HEK293 (cell line): ENCODE results near the gene NLGN4X.

ENCODE experiments used
- TF ChIP-seq, protein P1 (sequence below): fragments of 450-650 bp; formaldehyde crosslinking; IDR thresholded peaks from 2 replicates; pipeline ENCODE4; 2016; ENCODE audit warnings: missing biosample characterization, missing genetic modification characterization
- TF ChIP-seq, protein P2 (sequence below): fragments of 450-650 bp; formaldehyde crosslinking; IDR thresholded peaks from 2 replicates; pipeline ENCODE4 v1.5.1; 2016; ENCODE audit warnings: missing biosample characterization, missing genetic modification characterization

DNA sequence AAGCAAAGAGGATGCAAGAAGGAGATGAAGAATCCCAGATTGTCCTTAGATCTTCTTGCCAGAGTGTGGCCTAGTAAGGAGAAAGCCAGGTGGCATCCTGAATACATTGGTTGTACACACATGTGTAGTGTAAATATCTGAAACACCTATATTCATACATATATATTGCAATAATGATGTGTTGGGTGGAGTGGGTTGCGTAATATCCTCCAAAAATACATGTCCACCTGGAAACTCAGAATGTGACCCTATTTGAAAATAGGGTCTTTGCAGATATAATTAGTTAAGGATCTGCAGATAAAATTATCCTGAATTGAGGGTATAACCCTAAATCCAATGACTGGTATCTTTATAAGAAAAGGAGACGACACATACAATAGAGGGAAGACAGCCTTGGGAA lies 216.3 kb downstream of the NLGN4X start:
- TF ChIP-seq, protein P1, sequence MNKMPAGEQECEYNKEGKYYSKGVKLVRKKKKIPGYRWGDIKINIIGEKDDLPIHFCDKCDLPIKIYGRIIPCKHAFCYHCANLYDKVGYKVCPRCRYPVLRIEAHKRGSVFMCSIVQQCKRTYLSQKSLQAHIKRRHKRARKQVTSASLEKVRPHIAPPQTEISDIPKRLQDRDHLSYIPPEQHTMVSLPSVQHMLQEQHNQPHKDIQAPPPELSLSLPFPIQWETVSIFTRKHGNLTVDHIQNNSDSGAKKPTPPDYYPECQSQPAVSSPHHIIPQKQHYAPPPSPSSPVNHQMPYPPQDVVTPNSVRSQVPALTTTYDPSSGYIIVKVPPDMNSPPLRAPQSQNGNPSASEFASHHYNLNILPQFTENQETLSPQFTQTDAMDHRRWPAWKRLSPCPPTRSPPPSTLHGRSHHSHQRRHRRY (tag by site-specific recombination) = no peak
- TF ChIP-seq, protein P2, sequence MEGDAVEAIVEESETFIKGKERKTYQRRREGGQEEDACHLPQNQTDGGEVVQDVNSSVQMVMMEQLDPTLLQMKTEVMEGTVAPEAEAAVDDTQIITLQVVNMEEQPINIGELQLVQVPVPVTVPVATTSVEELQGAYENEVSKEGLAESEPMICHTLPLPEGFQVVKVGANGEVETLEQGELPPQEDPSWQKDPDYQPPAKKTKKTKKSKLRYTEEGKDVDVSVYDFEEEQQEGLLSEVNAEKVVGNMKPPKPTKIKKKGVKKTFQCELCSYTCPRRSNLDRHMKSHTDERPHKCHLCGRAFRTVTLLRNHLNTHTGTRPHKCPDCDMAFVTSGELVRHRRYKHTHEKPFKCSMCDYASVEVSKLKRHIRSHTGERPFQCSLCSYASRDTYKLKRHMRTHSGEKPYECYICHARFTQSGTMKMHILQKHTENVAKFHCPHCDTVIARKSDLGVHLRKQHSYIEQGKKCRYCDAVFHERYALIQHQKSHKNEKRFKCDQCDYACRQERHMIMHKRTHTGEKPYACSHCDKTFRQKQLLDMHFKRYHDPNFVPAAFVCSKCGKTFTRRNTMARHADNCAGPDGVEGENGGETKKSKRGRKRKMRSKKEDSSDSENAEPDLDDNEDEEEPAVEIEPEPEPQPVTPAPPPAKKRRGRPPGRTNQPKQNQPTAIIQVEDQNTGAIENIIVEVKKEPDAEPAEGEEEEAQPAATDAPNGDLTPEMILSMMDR (tag by site-specific recombination) = no peak
